ENCODE measurements around the gene PDLIM3.

Gene PDLIM3

DNA sequence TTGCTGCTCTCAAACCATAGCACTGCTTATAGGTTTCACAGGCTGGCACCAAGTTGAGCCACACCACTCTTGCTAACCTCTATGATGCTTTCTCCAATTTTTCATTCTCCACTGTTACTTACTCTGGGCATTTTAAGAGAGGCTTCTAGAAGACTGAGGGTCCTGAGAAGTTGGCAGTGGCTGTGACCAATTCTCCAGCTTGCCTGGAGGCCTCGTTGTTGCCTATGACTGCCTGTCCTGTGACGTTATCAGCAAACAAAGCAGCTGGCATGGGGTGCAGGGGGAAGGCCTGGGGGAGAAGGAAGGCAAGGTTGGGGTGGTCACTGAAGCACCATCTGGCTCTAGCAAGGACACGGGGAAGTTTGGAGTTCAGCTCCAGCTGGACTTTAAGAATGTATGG lies 30.4 kb upstream of the PDLIM3 start:
- H3K4me1 ChIP-seq (ENCODE audit: control insufficient read depth, insufficient read depth, low read length) = no peaks in the 10 kb centered on the region
- no peaks in the 10 kb centered on the region for H3K9me3 ChIP-seq (ENCODE audit: control insufficient read depth, insufficient read depth, low read depth, low read length)
- POLR2A ChIA-PET = no interaction called here
- no peak for TF ChIP-seq MZF1 (tag by site-specific recombination; IDR thresholded peaks at IDR 0.05; ENCODE audit: borderline replicate concordance)
- no peak for TF ChIP-seq ZNF391 (tag by site-specific recombination; IDR thresholded peaks at IDR 0.05; ENCODE audit: borderline replicate concordance, low read depth)
- TF ChIP-seq ZNF248 (tag by site-specific recombination; IDR thresholded peaks at IDR 0.05) = no peak
- no peak for TF ChIP-seq ZNF623 (tag by site-specific recombination; IDR thresholded peaks at IDR 0.05)
- TF ChIP-seq ZNF211 (tag by site-specific recombination; IDR thresholded peaks at IDR 0.05; ENCODE audit: low read depth) = no peak
- TF ChIP-seq ZNF768 (tag by site-specific recombination; IDR thresholded peaks at IDR 0.05) = no peak
- no peak for TF ChIP-seq ZNF624 (tag by site-specific recombination; IDR thresholded peaks at IDR 0.05)
- no peak for TF ChIP-seq ZNF404 (tag by site-specific recombination; IDR thresholded peaks at IDR 0.05)
- no peak for TF ChIP-seq ZNF629 (tag by site-specific recombination; IDR thresholded peaks at IDR 0.05)
- no peak for TF ChIP-seq ZNF19 (tag by site-specific recombination; IDR thresholded peaks at IDR 0.05; ENCODE audit: low read depth)
- no peak for TF ChIP-seq ZFP41 (tag by site-specific recombination; IDR thresholded peaks at IDR 0.05; ENCODE audit: borderline replicate concordance)
- TF ChIP-seq ZBTB20 (tag by site-specific recombination; IDR thresholded peaks at IDR 0.05) = no peak
- no peak for TF ChIP-seq ZNF837 (tag by site-specific recombination; IDR thresholded peaks at IDR 0.05)
- TF ChIP-seq ZFP3 (tag by site-specific recombination; IDR thresholded peaks at IDR 0.05; ENCODE audit: low read depth) = no peak
- TF ChIP-seq, protein P1, sequence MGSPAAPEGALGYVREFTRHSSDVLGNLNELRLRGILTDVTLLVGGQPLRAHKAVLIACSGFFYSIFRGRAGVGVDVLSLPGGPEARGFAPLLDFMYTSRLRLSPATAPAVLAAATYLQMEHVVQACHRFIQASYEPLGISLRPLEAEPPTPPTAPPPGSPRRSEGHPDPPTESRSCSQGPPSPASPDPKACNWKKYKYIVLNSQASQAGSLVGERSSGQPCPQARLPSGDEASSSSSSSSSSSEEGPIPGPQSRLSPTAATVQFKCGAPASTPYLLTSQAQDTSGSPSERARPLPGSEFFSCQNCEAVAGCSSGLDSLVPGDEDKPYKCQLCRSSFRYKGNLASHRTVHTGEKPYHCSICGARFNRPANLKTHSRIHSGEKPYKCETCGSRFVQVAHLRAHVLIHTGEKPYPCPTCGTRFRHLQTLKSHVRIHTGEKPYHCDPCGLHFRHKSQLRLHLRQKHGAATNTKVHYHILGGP (tag by site-specific recombination; IDR thresholded peaks at IDR 0.05) = no peak
- no peak for TF ChIP-seq ZNF48 (tag by site-specific recombination; IDR thresholded peaks at IDR 0.05)
- TF ChIP-seq, protein P2, sequence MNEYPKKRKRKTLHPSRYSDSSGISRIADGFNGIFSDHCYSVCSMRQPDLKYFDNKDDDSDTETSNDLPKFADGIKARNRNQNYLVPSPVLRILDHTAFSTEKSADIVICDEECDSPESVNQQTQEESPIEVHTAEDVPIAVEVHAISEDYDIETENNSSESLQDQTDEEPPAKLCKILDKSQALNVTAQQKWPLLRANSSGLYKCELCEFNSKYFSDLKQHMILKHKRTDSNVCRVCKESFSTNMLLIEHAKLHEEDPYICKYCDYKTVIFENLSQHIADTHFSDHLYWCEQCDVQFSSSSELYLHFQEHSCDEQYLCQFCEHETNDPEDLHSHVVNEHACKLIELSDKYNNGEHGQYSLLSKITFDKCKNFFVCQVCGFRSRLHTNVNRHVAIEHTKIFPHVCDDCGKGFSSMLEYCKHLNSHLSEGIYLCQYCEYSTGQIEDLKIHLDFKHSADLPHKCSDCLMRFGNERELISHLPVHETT (tag by site-specific recombination; IDR thresholded peaks at IDR 0.05) = no peak
- no peak for TF ChIP-seq ZBTB17 (tag by site-specific recombination; IDR thresholded peaks at IDR 0.05)
- CTCF ChIA-PET = interaction anchor here (0.7 kb wide), 1 partner anchor 379 kb away, joined by 5 read pairs; no protein-coding TSS in a partner anchor
- no peak overlapping the region for H3K27ac ChIP-seq (ENCODE audit: extremely low read depth, low read depth, low read length)
- no peaks in the 10 kb centered on the region for H3K36me3 ChIP-seq (ENCODE audit: control insufficient read depth in 2 of 2, insufficient read depth in 1 of 2, low read length in 2 of 2)
- no peak overlapping the region for H3K4me3 ChIP-seq (ENCODE audit: low read depth, low read length)

DNA sequence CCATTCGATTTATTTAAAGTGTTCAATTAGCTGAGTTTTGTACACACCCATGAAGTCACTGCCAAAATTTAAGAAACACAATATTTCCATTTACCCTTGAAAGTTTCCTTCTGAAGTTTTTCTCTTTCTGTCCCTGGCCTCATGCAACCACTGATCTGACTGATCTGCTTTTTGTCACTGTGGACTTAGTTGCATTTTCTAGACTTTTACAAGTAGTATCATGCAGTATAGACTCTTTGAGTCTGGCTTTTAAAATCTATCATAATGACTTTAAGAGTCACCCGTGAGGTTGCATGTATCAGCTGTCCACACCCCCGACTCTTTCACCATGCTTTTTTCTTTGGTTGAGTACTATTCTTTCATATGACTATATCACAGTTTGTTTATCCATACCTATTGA lies 29.0 kb upstream of the PDLIM3 start:
- CTCF ChIA-PET = no interaction called here
- POLR2A ChIA-PET = no interaction called here
- H3K36me3 ChIP-seq (ENCODE audit: control insufficient read depth in 2 of 2, insufficient read depth in 1 of 2, low read length in 2 of 2) = no peaks in the 10 kb centered on the region
- TF ChIP-seq, protein P3, sequence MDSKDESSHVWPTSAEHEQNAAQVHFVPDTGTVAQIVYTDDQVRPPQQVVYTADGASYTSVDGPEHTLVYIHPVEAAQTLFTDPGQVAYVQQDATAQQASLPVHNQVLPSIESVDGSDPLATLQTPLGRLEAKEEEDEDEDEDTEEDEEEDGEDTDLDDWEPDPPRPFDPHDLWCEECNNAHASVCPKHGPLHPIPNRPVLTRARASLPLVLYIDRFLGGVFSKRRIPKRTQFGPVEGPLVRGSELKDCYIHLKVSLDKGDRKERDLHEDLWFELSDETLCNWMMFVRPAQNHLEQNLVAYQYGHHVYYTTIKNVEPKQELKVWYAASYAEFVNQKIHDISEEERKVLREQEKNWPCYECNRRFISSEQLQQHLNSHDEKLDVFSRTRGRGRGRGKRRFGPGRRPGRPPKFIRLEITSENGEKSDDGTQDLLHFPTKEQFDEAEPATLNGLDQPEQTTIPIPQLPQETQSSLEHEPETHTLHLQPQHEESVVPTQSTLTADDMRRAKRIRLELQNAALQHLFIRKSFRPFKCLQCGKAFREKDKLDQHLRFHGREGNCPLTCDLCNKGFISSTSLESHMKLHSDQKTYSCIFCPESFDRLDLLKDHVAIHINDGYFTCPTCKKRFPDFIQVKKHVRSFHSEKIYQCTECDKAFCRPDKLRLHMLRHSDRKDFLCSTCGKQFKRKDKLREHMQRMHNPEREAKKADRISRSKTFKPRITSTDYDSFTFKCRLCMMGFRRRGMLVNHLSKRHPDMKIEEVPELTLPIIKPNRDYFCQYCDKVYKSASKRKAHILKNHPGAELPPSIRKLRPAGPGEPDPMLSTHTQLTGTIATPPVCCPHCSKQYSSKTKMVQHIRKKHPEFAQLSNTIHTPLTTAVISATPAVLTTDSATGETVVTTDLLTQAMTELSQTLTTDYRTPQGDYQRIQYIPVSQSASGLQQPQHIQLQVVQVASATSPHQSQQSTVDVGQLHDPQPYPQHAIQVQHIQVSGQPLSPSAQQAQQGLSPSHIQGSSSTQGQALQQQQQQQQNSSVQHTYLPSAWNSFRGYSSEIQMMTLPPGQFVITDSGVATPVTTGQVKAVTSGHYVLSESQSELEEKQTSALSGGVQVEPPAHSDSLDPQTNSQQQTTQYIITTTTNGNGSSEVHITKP (tag by site-specific recombination; IDR thresholded peaks at IDR 0.05) = no peak
- TF ChIP-seq ZNF114 (tag by site-specific recombination; IDR thresholded peaks at IDR 0.05) = no peak
- TF ChIP-seq, protein P4, sequence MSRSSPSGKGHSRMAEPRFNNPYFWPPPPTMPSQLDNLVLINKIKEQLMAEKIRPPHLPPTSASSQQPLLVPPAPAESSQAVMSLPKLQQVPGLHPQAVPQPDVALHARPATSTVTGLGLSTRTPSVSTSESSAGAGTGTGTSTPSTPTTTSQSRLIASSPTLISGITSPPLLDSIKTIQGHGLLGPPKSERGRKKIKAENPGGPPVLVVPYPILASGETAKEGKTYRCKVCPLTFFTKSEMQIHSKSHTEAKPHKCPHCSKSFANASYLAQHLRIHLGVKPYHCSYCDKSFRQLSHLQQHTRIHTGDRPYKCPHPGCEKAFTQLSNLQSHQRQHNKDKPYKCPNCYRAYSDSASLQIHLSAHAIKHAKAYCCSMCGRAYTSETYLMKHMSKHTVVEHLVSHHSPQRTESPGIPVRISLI (tag by site-specific recombination; IDR thresholded peaks at IDR 0.05) = no peak
- no peak for TF ChIP-seq RBAK (tag by site-specific recombination; IDR thresholded peaks at IDR 0.05)
- TF ChIP-seq ZNF174 (tag by site-specific recombination; IDR thresholded peaks at IDR 0.05) = no peak
- TF ChIP-seq ZNF24 (tag by site-specific recombination; IDR thresholded peaks at IDR 0.05) = no peak
- TF ChIP-seq FEZF1 (tag by site-specific recombination; IDR thresholded peaks at IDR 0.05) = no peak
- TF ChIP-seq ZNF561 (tag by site-specific recombination; IDR thresholded peaks at IDR 0.05; ENCODE audit: borderline replicate concordance) = no peak
- TF ChIP-seq ZFP41 (tag by site-specific recombination; IDR thresholded peaks at IDR 0.05; ENCODE audit: borderline replicate concordance) = no peak
- TF ChIP-seq TRIM28 (IDR thresholded peaks at IDR 0.05; ENCODE audit: borderline replicate concordance, low read length) = no peak
- TF ChIP-seq OSR2 (tag by site-specific recombination; IDR thresholded peaks at IDR 0.05) = no peak
- TF ChIP-seq MZF1 (tag by site-specific recombination; IDR thresholded peaks at IDR 0.05; ENCODE audit: borderline replicate concordance) = no peak
- no peak for TF ChIP-seq ZNF658 (tag by site-specific recombination; IDR thresholded peaks at IDR 0.05)
- TF ChIP-seq ZIC2 (tag by site-specific recombination; IDR thresholded peaks at IDR 0.05) = no peak
- no peak for TF ChIP-seq ZNF292 (tag by site-specific recombination; IDR thresholded peaks at IDR 0.05; ENCODE audit: borderline replicate concordance, low read depth)

More for the DNA sequence above, 29.0 kb upstream of the PDLIM3 start:
- H3K27ac ChIP-seq (ENCODE audit: extremely low read depth, low read depth, low read length) = no peak overlapping the region
- H3K9me3 ChIP-seq (ENCODE audit: control insufficient read depth, insufficient read depth, low read depth, low read length) = no peaks in the 10 kb centered on the region
- H3K4me1 ChIP-seq (ENCODE audit: control insufficient read depth, insufficient read depth, low read length) = no peaks in the 10 kb centered on the region
- no peak overlapping the region for H3K4me3 ChIP-seq (ENCODE audit: low read depth, low read length)

Measured in HEK293 (cell line).